HG03460 (cell line): ENCODE data around the gene PCP4.

Experiments
- ATAC-seq: cut with Tn5 transposase; IDR thresholded peaks from one replicate; pipeline ENCODE4 v1.9.1; 2021; ENCODE audit not compliant: unreplicated experiment

The PCP4 gene

DNA sequence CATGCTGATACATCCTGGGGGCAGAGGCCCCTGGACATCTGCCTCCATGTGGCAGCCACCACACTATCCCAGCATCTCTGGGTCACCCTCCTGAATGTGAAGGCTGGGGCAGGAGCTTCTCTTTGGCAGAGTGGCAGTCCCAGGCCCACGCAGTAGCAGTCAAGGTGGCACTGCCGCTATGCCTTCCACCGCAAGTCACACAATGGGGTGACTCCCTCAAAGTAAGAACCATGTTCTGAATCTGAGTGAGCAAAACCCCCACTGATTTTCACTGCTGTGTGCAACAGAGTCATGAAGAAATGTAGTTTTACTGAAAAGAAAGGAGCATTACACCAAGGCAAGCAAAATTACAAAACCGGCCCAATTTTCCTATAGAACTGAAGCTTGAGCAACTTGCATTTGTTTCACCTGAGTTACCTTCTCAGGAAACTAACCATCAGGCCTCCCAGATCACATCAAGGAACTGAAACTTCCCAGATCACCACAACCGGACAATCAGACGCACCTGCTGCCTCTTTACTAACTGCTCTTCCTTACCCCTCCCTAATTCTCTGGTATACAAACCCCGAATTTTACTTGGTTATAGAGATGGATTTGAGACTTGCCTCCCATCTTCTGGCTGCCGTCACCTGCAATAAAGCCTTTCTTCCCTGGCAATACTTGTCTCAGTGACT, 102.6 kb downstream of the PCP4 start:
- ATAC-seq: no peak

GRCh38 chr21:39971956-39972355, 104.7 kb downstream of the PCP4 start:
- ATAC-seq: no peak

- ATAC-seq: no peak
Observed at GRCh38 chr21:39972471-39972870, 105.2 kb downstream of the PCP4 start.

GRCh38 chr21:39972976-39973770, 105.9 kb downstream of the PCP4 start:
- ATAC-seq: no peak

- ATAC-seq: no peak
Observed at GRCh38 chr21:39976800-39977199, 109.6 kb downstream of the PCP4 start.
